Activated B cell treated with CpG ODN at 0.5 μM for 24 hours (primary cell): ENCODE data around the gene PCSK2. TPM values are rescaled to one million over a fixed set of nuclear protein-coding genes. Genes with fewer than 3 reads are reported as not detected.

Experiments used
- ATAC-seq: fragments of 200-7000 bp; cut with Tn5 transposase; one replicate; pipeline ENCODE4 v1.10.0; 2021; ENCODE audit warnings: low read depth, mild to moderate bottlenecking, moderate library complexity
- CTCF ChIA-PET: fragments of 350-600 bp; sonication (Branson Sonifier 250); formaldehyde crosslinking; loops from one replicate; lab custom pipeline; 2021; ENCODE audit warnings: antibody characterized with exemption; lab: Charles Lee
- POLR2A ChIA-PET: fragments of 350-600 bp; sonication (Branson Sonifier 250); formaldehyde crosslinking; loops from one replicate; lab custom pipeline; 2021; ENCODE audit warnings: antibody characterized with exemption; lab: Charles Lee
- DNase-seq: peaks from one replicate; pipeline ENCODE4 v3.0.0; 2022
- H3K27ac Mint-ChIP-seq: one replicate; pipeline ENCODE4 v1.8.0; 2020; ENCODE audit warnings: mixed read lengths
- H3K27me3 Mint-ChIP-seq: one replicate; pipeline ENCODE4 v1.8.0; 2021; ENCODE audit warnings: mixed read lengths
- H3K36me3 Mint-ChIP-seq: one replicate; pipeline ENCODE4 v1.8.0; 2021; ENCODE audit warnings: low read depth, mixed read lengths
- H3K4me1 Mint-ChIP-seq: one replicate; pipeline ENCODE4 v1.8.0; 2021; ENCODE audit warnings: mixed read lengths
- H3K4me3 Mint-ChIP-seq: one replicate; pipeline ENCODE4 v1.8.0; 2020; ENCODE audit warnings: mild to moderate bottlenecking, mixed read lengths
- H3K9me3 Mint-ChIP-seq: one replicate; pipeline ENCODE4 v1.8.0; 2020; ENCODE audit warnings: mixed read lengths
- CTCF ChIP-seq: fragments of 200-600 bp; IDR thresholded peaks from one replicate; pipeline ENCODE4 v1.8.0; 2022; ENCODE audit warnings: antibody characterized with exemption, mild to moderate bottlenecking
- intact Hi-C: fragments of 100-400 bp; cut with micrococcal nuclease; formaldehyde crosslinking; loops from one replicate; pipeline ENCODE4 v1.15.1; 2024
- total RNA-seq: library from RNA; stranded (reverse); gene quantifications from 2 replicates; pipeline ENCODE4 v1.2.3, GENCODE V29; 2022

The PCSK2 gene
- total RNA-seq, 1 donor from 2014 or later, result not detected

GRCh38 chr20:17314264-17314663 lies 87.4 kb downstream of the PCSK2 start:
- no peaks in the 10 kb centered on the region for H3K4me1 Mint-ChIP-seq
- H3K36me3 Mint-ChIP-seq, result no peaks in the 10 kb centered on the region
- DNase-seq, result no peak
- peaks cover 31% of the 10 kb centered on the region for H3K27me3 Mint-ChIP-seq
- no peak for TF ChIP-seq CTCF
- CTCF ChIA-PET, result no interaction called here
- intact Hi-C loops, result loop anchor here (10.0 kb wide), 1 partner anchor 999 kb away; no protein-coding TSS in a partner anchor
- no peak overlapping the region for H3K27ac Mint-ChIP-seq
- no peak for ATAC-seq
- POLR2A ChIA-PET, result no interaction called here
- peaks cover 3% of the 10 kb centered on the region for H3K9me3 Mint-ChIP-seq
- H3K4me3 Mint-ChIP-seq, result no peak overlapping the region

- ATAC-seq, result no peak
- TF ChIP-seq CTCF, result no peak
- Mint-ChIP-seq H3K27ac (no peak overlapping the region), H3K36me3 (no peaks in the 10 kb centered on the region), H3K9me3 (no peaks in the 10 kb centered on the region), H3K4me3 (no peak overlapping the region), H3K27me3 (peaks cover 31% of the 10 kb centered on the region), H3K4me1 (no peaks in the 10 kb centered on the region)
- CTCF ChIA-PET, result no interaction called here
- DNase-seq, result no peak
- intact Hi-C loops, result loop anchor here (10.0 kb wide), 1 partner anchor 1001 kb away; no protein-coding TSS in a partner anchor
- POLR2A ChIA-PET, result no interaction called here
These were observed 88.8 kb downstream of the PCSK2 start for GRCh38 chr20:17315407-17316231.

GRCh38 chr20:17316316-17317038 lies 89.6 kb downstream of the PCSK2 start:
- intact Hi-C loops, result loop anchor here (10.0 kb wide), 1 partner anchor 1002 kb away; no protein-coding TSS in a partner anchor
- ChIA-PET POLR2A (no interaction called here), CTCF (no interaction called here)
- Mint-ChIP-seq H3K27ac (no peak overlapping the region), H3K27me3 (peaks cover 31% of the 10 kb centered on the region), H3K4me1 (no peaks in the 10 kb centered on the region), H3K36me3 (no peaks in the 10 kb centered on the region), H3K9me3 (no peaks in the 10 kb centered on the region), H3K4me3 (no peak overlapping the region)
- no peak for TF ChIP-seq CTCF
- ATAC-seq, result no peak
- no peak for DNase-seq

- POLR2A ChIA-PET, result no interaction called here
- no peak for TF ChIP-seq CTCF
- intact Hi-C loops, result loop anchor here (10.0 kb wide), 1 partner anchor 1003 kb away; no protein-coding TSS in a partner anchor
- Mint-ChIP-seq H3K27ac (no peak overlapping the region), H3K9me3 (no peaks in the 10 kb centered on the region), H3K36me3 (no peaks in the 10 kb centered on the region), H3K4me1 (no peaks in the 10 kb centered on the region), H3K27me3 (peaks cover 31% of the 10 kb centered on the region), H3K4me3 (no peak overlapping the region)
- ATAC-seq (no peak), DNase-seq (no peak)
- CTCF ChIA-PET, result no interaction called here
These were observed 90.5 kb downstream of the PCSK2 start for GRCh38 chr20:17317341-17317740.

GRCh38 chr20:17320456-17320855 lies 93.6 kb downstream of the PCSK2 start:
- Mint-ChIP-seq H3K4me1 (no peaks in the 10 kb centered on the region), H3K36me3 (no peaks in the 10 kb centered on the region), H3K27me3 (peaks cover 24% of the 10 kb centered on the region), H3K9me3 (no peaks in the 10 kb centered on the region), H3K4me3 (no peak overlapping the region), H3K27ac (no peak overlapping the region)
- DNase-seq (no peak), ATAC-seq (no peak)
- CTCF ChIA-PET, result no interaction called here
- POLR2A ChIA-PET, result no interaction called here
- intact Hi-C loops, result no loop called here
- TF ChIP-seq CTCF, result no peak
